ENCODE measurements around the gene TMEFF1.

The TMEFF1 gene

DNA sequence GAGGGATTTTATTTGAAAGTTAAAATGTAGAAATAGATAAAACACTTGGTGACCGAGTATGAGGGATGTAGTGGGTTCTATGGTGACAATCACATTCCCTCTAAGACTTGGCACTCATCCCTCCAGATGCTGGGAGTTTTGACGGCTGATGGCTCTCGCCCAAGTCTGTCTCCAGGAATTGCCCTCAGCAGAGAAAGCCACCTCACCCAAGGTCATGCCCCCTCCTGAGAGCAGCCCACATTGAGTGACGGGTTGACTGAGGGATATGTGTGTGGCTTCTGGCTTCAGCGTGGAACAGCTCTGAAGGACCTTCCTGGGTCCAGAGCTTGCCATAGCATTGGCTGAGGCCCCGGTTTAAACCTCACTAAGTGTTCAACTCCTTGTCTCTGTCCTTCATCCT is 124.3 kb downstream of the TMEFF1 start:
- no peak for DNase-seq (ENCODE audit: insufficient read length, low spot score)
- no peak for FAIRE-seq

DNA sequence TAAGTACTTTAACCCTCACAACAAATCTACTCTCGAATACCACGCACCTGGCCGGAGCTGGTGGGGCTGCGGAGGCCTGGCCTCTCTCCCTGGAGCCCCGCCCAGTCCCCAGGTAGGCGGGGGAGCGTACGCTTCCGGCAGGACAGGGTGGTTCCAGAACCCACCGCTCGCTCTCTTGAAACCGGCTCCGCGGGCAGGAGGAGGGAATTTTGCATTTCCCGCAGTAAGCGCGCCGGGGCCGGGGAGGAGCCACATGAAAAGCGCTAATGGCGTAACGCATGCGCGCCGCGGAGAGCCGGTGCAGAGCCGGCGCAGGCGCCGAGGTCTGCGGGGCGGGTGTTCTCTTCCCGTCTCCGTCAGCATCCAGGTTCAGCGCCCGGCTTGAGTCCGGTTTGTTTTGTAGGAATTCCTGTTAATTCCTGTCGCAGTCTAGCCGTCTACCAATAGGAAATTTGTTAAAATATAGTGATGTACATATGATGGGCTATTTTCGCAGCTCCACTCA is 125.7 kb downstream of the TMEFF1 start:
- DNase-seq (ENCODE audit: insufficient read length, low spot score) = peak; percentile 31
- FAIRE-seq = no peak

DNA sequence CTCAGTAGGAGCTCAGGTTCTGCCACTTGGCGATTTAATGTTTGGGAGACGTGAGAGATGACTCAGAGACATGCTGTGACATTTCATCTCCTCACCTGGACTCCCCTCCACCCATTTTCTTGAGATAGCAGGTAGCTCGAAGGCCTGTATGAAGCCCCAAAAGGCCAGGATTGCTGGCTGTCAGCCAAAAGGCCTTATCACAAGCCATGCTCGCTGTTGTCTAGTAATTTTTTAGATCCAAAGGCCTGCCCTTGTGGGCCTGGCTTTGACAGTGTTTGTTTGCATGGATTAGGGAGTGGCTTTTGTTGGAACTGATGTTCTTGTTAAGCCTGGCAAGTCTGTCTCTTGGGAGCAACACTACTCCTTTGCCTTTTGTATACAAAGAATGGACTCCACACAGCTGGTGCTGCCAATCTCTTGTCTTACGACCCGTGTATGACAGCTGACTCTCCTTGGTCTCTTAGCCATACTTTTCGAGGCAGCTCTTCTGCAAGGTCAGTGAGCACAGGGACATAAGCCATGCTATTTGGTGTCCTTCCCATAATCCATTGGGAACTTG is 127.7 kb downstream of the TMEFF1 start:
- DNase-seq (ENCODE audit: insufficient read length, low spot score) (no peak), FAIRE-seq (no peak)

- no peak for FAIRE-seq
- DNase-seq (ENCODE audit: insufficient read length, low spot score) = peak; percentile 28
Observed at GRCh38 chr9:100601216-100601615, 128.3 kb downstream of the TMEFF1 start.

DNA sequence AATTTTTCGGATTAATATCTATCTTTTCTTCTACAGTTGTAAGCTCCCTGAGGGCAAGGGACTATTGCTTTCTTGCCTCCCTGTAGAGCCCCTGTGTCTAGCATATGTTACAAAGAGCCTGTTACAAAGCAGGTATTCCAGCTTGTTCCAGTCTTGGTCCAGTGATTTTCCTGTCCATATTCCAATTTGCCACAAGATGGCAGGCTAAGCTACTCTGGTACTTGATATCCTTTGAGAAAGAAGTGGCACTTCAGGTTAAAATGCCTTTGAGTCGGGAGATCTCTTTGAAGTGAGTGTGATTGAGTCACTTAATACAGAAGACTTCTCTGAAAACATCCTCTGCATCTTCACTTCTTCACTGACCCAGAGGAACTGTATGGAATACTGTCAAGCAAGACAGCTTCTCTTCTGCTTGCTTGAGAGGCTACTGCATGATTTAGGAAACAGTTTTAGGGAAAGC is 129.4 kb downstream of the TMEFF1 start:
- FAIRE-seq (no peak), DNase-seq (ENCODE audit: insufficient read length, low spot score) (no peak)

- FAIRE-seq (no peak), DNase-seq (ENCODE audit: insufficient read length, low spot score) (no peak)
Observed at GRCh38 chr9:100605405-100605804, 132.5 kb downstream of the TMEFF1 start.

- FAIRE-seq (no peak), DNase-seq (ENCODE audit: insufficient read length, low spot score) (no peak)
Observed at GRCh38 chr9:100619194-100619593, 146.2 kb downstream of the TMEFF1 start.

DNA sequence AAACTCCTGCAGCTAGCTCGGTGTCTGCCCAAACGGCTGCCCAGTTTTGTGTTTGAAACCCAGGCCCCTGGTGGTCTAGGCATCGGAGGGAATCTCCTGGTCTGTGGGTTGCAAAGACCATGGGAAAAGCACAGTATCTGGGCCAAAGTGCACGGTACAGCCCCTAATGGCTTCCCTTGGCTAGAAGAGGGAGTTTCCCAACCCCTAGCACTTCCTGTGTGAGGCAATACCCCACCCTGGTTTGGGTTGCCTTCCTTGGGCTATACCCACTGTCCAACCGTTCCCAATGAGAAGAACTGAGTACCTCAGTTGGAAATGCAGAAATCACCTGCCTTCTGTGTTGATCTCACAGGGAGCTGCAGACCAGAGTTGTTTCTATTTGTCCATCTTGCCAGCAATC is 146.7 kb downstream of the TMEFF1 start:
- DNase-seq (ENCODE audit: insufficient read length, low spot score) (no peak), FAIRE-seq (no peak)

- DNase-seq (ENCODE audit: insufficient read length, low spot score) = no peak
- no peak for FAIRE-seq
Observed at GRCh38 chr9:100623969-100624368, 151.0 kb downstream of the TMEFF1 start.

DNA sequence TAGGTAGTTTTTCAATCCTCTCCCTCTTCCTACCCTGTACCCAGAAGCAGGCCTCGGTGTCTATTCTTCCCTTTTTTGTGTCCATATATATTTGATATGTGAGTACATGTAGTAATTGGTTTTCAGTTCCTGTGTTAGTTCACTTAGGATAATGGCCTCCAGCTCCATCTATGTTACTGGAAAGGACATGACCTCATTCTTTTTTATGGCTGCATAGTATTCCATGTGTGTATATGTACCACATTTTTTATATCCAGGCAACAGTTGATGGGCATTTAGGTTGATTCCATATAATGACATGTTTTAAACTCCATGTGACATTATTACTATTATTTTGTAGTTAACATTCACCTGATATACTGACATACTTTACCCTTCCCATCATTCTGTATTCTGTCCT is 154.0 kb downstream of the TMEFF1 start:
- FAIRE-seq (no peak), DNase-seq (ENCODE audit: insufficient read length, low spot score) (no peak)

Measured in GM19239 (cell line).